ENCODE measurements around the gene RPL28.
A peak's percentile ranks its signal among the peaks of the same experiment; 100 is the strongest.

The RPL28 gene

GRCh38 chr19:55385724-55386492 is at the start of gene RPL28:
RPL28 (plus strand) TSS chr19:55385932; CDS start chr19:55386358, 426 bp downstream.
- DNase-seq, result peak; percentile 100

DNA sequence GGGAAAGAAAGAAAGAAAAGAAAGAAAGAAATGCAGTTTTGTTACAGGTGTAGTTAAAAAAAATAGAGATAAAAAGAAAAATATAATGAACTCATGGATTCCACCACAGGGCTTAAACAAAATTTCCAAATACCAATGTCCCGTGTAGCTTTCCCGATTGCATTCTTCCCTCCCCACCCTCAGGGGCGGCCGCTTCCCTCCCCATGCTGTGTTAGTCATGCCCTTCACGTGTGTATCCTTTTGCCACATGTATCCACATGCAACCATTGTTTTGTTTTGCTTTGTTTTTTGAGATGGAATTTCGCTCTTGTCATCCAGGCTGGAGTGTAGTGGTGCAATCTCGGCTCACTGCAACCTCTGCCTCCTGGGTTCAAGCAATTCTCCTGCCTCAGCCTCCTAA is 49.6 kb upstream of the RPL28 start:
- no peak for DNase-seq

GRCh38 chr19:55339105-55339888 is 46.4 kb upstream of the RPL28 start, which contains the start of gene KMT5C:
KMT5C (plus strand) TSS chr19:55339876; CDS start chr19:55341937, 2,061 bp downstream.
- DNase-seq, result peak; percentile 100

- DNase-seq, result peak; percentile 66
These were observed 45.6 kb upstream of the RPL28 start for GRCh38 chr19:55339889-55340783.

GRCh38 chr19:55340784-55341147 is 45.0 kb upstream of the RPL28 start:
- no peak for DNase-seq

- peak; percentile 87 for DNase-seq
These were observed 44.6 kb upstream of the RPL28 start for GRCh38 chr19:55341171-55341588.

DNA sequence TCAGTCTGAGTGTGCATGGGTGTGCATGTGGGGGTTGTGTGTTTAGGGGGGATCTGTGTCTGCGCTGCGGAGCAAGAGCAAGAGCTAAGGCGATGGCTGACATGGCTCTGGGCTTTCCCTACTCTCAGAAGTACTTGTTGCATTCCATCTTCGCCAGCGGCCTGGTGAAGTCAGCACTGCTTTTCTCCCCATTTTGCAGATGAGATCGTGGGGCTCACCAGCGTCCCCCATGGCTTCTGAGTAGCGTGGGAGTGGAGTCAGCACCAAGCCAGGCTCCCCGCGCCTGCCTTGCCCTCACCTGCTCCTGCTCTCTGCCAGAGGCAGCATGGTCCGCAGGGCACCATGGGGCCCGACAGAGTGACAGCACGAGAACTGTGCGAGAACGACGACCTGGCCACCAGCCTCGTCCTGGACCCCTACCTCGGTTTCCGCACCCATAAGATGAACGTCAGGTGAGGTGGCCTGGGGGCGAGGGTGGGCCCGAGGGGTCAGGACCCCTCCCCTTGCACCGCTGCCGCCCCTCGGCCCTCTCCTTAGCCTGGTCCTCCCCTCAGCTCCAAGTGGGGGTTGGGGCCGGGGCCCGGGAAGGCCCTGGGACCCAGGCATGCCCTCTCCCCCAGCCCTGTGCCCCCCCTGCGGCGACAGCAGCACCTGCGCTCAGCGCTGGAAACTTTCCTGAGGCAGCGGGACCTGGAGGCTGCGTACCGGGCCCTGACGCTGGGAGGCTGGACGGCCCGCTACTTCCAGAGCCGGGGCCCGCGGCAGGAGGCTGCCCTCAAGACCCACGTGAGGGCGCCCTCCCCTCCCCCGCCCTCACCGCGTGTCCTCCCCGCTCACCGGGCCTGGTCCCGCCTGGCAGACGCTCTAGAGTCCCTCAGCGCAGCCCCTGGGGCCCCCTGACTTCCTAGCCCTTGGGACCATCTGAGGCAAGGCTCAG is 43.9 kb upstream of the RPL28 start:
- DNase-seq, result no peak

GRCh38 chr19:55344444-55344843 is 41.3 kb upstream of the RPL28 start:
- DNase-seq, result no peak

DNA sequence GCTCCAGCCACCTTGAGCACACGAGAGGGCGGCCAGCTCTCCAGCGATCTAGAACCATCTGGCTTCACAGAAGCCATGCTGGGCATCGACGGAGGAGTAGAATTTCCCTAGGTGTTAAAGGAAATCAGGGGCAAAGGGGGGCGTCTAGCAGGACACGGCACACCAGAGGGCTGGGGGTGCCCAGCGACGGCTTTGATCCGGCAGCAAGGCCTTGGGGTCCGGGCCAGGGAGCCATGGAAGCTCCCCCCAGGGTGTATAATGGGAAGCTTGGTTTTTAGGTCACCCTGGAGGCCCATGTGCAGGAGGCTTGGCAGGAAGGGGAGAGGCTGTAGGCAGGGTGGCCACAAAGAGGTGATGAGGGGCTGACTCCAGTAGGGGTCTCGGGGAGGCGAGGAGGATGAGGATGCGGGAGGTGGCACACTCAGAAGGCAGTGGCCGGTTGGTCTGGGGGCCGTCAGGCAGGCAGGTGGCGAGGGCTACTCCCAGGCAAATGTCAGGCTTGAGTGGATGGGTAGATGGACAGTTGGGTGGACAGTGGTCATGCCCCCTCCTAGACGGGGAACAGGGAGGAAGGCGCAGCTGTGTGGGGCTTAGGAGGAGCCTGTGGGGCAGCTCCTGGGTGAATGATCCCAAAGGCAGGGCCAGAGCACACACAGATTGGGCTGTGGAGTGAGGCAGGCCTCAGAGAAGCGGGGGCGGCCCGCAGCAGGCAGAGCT is 40.5 kb upstream of the RPL28 start:
- no peak for DNase-seq

GRCh38 chr19:55345818-55346724 is 39.7 kb upstream of the RPL28 start:
- no peak for DNase-seq

GRCh38 chr19:55346725-55347441 is 38.8 kb upstream of the RPL28 start:
- no peak for DNase-seq

GRCh38 chr19:55347442-55348009 is 38.2 kb upstream of the RPL28 start:
- no peak for DNase-seq

DNA sequence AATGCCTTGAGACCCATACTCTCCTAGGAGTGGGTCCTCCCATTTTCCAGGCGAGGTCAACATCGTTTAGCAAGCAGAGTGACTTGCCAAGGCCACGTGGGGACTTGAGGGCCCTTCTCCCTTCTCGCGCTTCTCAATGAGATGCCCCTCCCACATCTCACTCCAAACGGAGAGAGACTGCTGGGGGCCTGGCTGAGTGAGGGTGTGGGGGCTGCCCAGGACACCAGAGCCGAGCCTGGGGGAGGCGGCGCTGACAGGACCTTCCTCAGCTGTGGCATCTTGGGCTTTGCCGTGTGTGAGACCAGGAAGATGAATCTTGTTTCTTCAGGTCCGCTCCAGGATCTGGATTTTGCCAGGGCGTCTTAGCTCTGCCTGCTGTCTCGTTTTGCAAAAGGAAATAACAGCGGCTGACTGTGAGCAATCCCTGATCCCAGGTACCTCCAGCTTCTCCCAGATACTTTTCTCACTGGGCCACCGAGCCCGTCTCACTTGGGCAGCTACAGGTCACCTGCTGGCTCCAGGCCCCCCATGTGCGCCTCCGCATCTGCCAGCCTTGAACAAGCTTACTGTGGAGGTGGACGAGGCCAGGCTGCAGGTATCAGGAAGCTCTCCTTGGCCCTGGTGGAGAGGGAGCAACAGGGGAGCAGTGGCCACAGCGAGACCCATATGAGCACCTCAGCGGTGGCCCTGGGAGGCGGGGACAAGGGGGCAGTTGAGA is 37.3 kb upstream of the RPL28 start:
- DNase-seq, result no peak

- DNase-seq, result no peak
These were observed 35.0 kb upstream of the RPL28 start for GRCh38 chr19:55350620-55351315.

GRCh38 chr19:55352040-55352439 is 33.7 kb upstream of the RPL28 start:
- no peak for DNase-seq

- DNase-seq, result no peak
These were observed 33.1 kb upstream of the RPL28 start for GRCh38 chr19:55352549-55353145.

DNA sequence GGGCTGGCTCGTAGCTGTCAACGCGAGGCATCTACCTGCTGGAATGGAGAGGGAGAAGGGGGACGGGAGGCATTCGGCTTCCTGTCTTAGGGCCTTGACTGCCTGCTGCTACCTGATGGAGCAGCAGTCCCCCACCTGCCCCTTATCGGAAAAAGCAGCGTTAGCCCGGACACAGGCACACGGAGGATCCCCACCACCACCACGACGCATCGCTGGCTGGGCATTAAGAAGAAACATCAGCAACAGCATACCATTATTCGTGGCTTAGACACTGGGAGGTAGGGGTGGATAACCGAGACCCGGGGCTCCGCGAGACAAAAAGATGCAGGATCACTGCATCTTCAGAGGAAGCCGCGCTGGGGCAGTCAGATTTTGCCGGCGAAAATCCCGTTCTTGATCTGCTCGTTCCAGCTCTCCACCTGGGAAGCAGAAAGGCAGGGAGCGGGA is 32.4 kb upstream of the RPL28 start:
- DNase-seq, result no peak
